Motor neuron (in vitro differentiated cells): ENCODE results near the gene IGSF3. TPM values are rescaled to one million over a fixed set of nuclear protein-coding genes. Genes with fewer than 3 reads are reported as not detected.
A peak's percentile ranks its signal among the peaks of the same experiment; 100 is the strongest.
"Not testable (repeated sequence)": the region's sequence is repeated elsewhere in the genome, so short reads cannot be mapped to it uniquely, and the experiment has no call there.

ENCODE experiments used
- ATAC-seq, 8 experiments: fragments of 200-7000 bp; cut with Tn5 transposase; replicated peaks in 6 of 8; 2 replicates each; pipeline ENCODE4 v1.8.0; 2021; ENCODE audit warnings: mild to moderate bottlenecking in 8 of 8, moderate library complexity in 8 of 8
- H3K27ac ChIP-seq, 2 donors: fragments of 250-450 bp; sonication (Bioruptor Pico); 2 replicates each; pipeline ENCODE4 v1.9.0; 2021; ENCODE audit warnings: antibody characterized with exemption in 2 of 2, mild to moderate bottlenecking in 2 of 2, moderate library complexity in 1 of 2
- H3K4me1 ChIP-seq, 2 donors: fragments of 250-450 bp; sonication (Bioruptor Pico); replicated peaks in 1 of 2; 2 replicates each; pipeline ENCODE4 v1.6.1; 2021; ENCODE audit warnings: antibody characterized with exemption in 2 of 2, mild to moderate bottlenecking in 2 of 2, moderate library complexity in 1 of 2
- H3K4me3 ChIP-seq, 5 donors: fragments of 250-450 bp; sonication (Bioruptor Pico); 2 replicates each; pipeline ENCODE4 v1.9.0; 2021; ENCODE audit warnings: antibody characterized with exemption in 5 of 5, mild to moderate bottlenecking in 5 of 5, moderate library complexity in 4 of 5
- WGBS, 10 experiments: fragments of 450-650 bp; shearing (Covaris generic); methylation state at CpG; one replicate each; pipeline ENCODE4 v1.0.0; 2022; 5-methylcytosine and 5-hydroxymethylcytosine counted together
- in situ Hi-C, 9 experiments: fragments of 400-800 bp; cut with MboI; loops; one replicate each; pipeline ENCODE4 v1.15.0; 2021; ENCODE audit warnings: low sequenced_read_pairs in 9 of 9, low pct_unique_long_range_greater_than_20kb in 2 of 9; ENCODE audit not compliant: unreplicated experiment in 9 of 9
- total RNA-seq, 8 experiments: library from RNA; unstranded; fragments of 300-600 nt; gene quantifications; 2 replicates each; pipeline versions ENCODE4 v1.2.3 to v1.2.4, GENCODE V29; 2022

IGSF3 gene
- total RNA-seq, 8 experiments from 2014 or later = 4.3 to 57.7 (median 32.6) TPM

- WGBS, 10 experiments = 0% methylated on average over 3 to 16 of the region's 45 CpGs; no CpG with 5 or more reads in 8 of the 10 experiments
- in situ Hi-C loops = no loop called here
- Histone ChIP-seq H3K4me1 (peaks cover 29 to 38% of the 10 kb centered on the region in 2 donors), H3K27ac (peak overlapping the region; percentile 26), H3K4me3 (peak overlapping the region; percentile 53 to 67 (median 58))
- ATAC-seq = peak in 5 of 8 experiments; percentile 13 to 71 (median 48)
Observed at GRCh38 chr1:116667078-116667574, 407 bp downstream of the IGSF3 start.

GRCh38 chr1:116666187-116667077, 1.1 kb downstream of the IGSF3 start:
- in situ Hi-C loops = no loop called here
- Histone ChIP-seq H3K4me1 (peaks cover 29 to 38% of the 10 kb centered on the region in 2 donors), H3K4me3 (peak overlapping the region; percentile 53 to 67 (median 58)), H3K27ac (no peak overlapping the region)
- peak in 3 of 8 experiments; percentile 0 to 2 (median 1) for ATAC-seq
- 13 to 39% (median 19%) methylated on average over 3 to 26 of the region's 28 CpGs for WGBS, 10 experiments

GRCh38 chr1:116664978-116665371, 2.6 kb downstream of the IGSF3 start:
- ATAC-seq = no peak
- H3K27ac ChIP-seq = no peak overlapping the region
- in situ Hi-C loops = no loop called here
- H3K4me1 ChIP-seq = peaks cover 29 to 38% of the 10 kb centered on the region in 2 donors
- peak overlapping the region in 4 of 5 donors; percentile 8 to 67 (median 57) for H3K4me3 ChIP-seq
- WGBS, 10 experiments = 40 to 100% (median 100%) methylated on average over 1 to 2 of the region's 4 CpGs

GRCh38 chr1:116664366-116664977, 3.1 kb downstream of the IGSF3 start:
- Histone ChIP-seq H3K4me3 (peak overlapping the region in 3 of 5 donors; percentile 8 to 67 (median 61)), H3K27ac (no peak overlapping the region), H3K4me1 (peaks cover 29 to 38% of the 10 kb centered on the region in 2 donors)
- no peak for ATAC-seq
- in situ Hi-C loops = no loop called here
- WGBS, 10 experiments = 33 to 95% (median 88%) methylated on average over 1 to 5 of the region's 5 CpGs; no CpG with 5 or more reads in 4 of the 10 experiments

GRCh38 chr1:116663821-116664220, 3.7 kb downstream of the IGSF3 start:
- WGBS, 10 experiments = 80 to 100% (median 95%) methylated on average over 1 to 2 of the region's 2 CpGs; no CpG with 5 or more reads in 3 of the 10 experiments
- no peak for ATAC-seq
- peak overlapping the region in 3 of 5 donors; percentile 1 to 67 (median 61) for H3K4me3 ChIP-seq

DNA sequence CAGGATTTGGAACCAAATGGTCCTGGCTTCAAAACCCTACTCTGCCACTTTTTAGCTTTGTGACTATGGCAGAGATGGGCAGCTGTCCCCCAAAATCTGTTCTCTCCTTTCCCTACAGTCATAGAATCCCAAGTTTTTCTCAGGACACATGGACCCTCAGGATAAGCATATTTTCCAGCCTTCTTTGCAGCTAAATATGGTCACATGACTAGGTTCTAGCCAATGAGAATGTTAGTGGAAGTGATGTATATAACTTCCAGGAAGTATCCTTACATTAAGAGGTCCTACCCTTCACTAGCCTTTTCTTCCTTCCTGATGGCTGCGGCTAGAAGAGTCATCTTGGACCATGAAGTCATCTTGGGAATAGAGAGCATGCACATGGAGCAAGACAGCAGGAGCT, 5.9 kb downstream of the IGSF3 start:
- WGBS, 10 experiments = 57 to 100% (median 100%) methylated on average over 1 of the region's 1 CpG; no CpG with 5 or more reads in 3 of the 10 experiments
- H3K4me3 ChIP-seq = no peak overlapping the region
- ATAC-seq = peak in 2 of 8 experiments; percentile 22 to 25
- in situ Hi-C loops = no loop called here
- H3K4me1 ChIP-seq = peaks cover 33 to 45% of the 10 kb centered on the region in 2 donors
- no peak overlapping the region for H3K27ac ChIP-seq

More at GRCh38 chr1:116663821-116664220, 3.7 kb downstream of the IGSF3 start:
- in situ Hi-C loops = no loop called here
- Histone ChIP-seq H3K4me1 (peaks cover 29 to 40% of the 10 kb centered on the region in 2 donors), H3K27ac (no peak overlapping the region)

DNA sequence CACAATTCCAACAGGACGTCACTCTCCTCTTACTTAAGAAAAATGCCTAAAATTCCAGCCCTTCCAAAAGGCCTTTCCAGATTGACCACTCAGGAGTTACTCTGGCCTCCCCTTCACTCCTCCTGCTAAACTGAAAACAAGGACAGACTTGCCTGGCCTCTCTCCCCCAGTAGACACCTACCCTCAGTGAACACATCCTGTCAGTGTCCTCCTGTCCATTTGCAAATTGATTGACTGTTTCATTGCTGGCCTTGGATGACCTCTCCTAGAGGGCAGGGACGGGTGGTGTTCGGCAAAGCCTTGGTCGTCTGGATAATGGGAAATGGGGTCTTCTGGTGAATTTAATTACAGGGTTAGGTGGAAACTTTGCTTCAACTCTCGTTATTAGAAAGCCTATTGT, 8.9 kb downstream of the IGSF3 start:
- WGBS, 10 experiments = 37 to 100% (median 72%) methylated on average over 2 to 5 of the region's 5 CpGs; no CpG with 5 or more reads in 5 of the 10 experiments
- H3K4me3 ChIP-seq, ATAC-seq, in situ Hi-C loops, H3K27ac ChIP-seq: not testable (repeated sequence)
- H3K4me1 ChIP-seq = peaks cover 7 to 15% of the 10 kb centered on the region in 2 donors

GRCh38 chr1:116657836-116658235, 9.7 kb downstream of the IGSF3 start:
- H3K27ac ChIP-seq, H3K4me1 ChIP-seq, ATAC-seq, H3K4me3 ChIP-seq, in situ Hi-C loops: not testable (repeated sequence)
- WGBS, 10 experiments = 60 to 100% (median 93%) methylated on average over 1 to 6 of the region's 6 CpGs; no CpG with 5 or more reads in 3 of the 10 experiments

- no peak for ATAC-seq
- H3K27ac ChIP-seq = no peak overlapping the region
- WGBS, 10 experiments = 0 to 100% (median 94%) methylated on average over 1 to 4 of the region's 4 CpGs; no CpG with 5 or more reads in 3 of the 10 experiments
Observed at GRCh38 chr1:116654351-116654750, 13.2 kb downstream of the IGSF3 start.

DNA sequence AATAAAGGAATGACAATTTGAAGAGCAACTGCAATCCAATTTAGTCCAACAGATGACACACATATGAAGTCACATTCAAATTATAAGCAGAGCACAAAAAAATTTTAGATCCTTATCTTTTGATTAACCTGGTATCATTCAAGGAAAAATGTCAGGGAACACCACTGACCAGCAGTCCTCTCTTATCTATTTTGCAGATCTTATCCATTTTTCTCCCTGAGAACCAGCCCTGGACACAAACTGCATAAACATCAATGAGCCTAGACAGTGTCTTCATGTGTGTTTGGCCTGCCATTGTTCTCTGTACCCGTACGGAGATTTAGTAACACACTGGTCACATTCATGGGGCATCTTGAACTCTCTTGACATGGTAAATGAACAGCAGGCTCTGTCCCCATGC, 14.9 kb downstream of the IGSF3 start:
- H3K4me1 ChIP-seq, ATAC-seq, H3K4me3 ChIP-seq, in situ Hi-C loops, H3K27ac ChIP-seq: not testable (repeated sequence)
- 45 to 100% (median 69%) methylated on average over 1 to 2 of the region's 2 CpGs; no CpG with 5 or more reads in 4 of the 10 experiments for WGBS, 10 experiments

More at GRCh38 chr1:116654351-116654750, 13.2 kb downstream of the IGSF3 start:
- Histone ChIP-seq H3K4me1 (peaks cover 10 to 14% of the 10 kb centered on the region in 2 donors), H3K4me3 (no peak overlapping the region)
- in situ Hi-C loops = no loop called here

DNA sequence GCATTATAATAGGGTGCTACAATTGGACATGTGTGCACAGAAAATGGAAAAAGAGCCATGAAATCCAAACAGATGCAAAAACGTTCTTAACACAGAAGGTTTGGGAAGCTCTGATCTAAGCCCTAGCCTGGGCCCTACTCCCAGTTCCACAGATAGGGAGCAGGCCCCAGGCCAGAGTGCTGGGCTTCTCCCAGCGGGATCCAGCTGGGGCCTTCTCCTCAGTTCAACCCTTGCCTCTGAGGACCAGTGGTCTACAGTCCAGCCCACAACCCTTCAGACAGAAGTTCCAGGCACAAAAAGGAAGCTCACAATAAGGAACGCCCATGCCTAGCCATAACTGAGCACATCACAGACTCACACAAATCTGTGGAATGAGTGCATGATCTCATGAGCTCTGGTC, 16.8 kb downstream of the IGSF3 start:
- H3K4me1 ChIP-seq = peaks cover 18 to 23% of the 10 kb centered on the region in 2 donors
- H3K27ac ChIP-seq, ATAC-seq, H3K4me3 ChIP-seq, in situ Hi-C loops: not testable (repeated sequence)
- 80 to 83% (median 80%) methylated on average over 1 to 2 of the region's 3 CpGs; no CpG with 5 or more reads in 7 of the 10 experiments for WGBS, 10 experiments

DNA sequence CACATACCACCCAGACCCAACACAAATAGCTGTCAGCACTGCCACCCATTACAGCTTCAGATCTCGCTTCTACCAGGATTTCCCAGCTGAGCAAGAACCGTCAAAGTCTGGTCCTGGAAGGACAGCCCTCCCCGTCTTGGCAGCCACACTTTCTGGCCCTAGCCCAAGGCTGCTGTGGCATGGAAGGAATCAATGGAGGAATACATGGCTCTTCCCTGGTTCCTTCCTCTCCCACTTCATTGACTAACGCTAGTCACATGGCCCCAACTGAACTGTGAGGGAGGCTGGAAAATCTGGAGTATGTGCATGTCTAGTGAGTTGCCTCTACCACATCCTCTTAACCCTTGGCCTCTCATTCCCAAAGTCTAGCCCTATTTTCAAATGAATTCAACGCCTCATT, 18.5 kb downstream of the IGSF3 start:
- ATAC-seq, H3K4me3 ChIP-seq, H3K27ac ChIP-seq, in situ Hi-C loops: not testable (repeated sequence)
- H3K4me1 ChIP-seq = peaks cover 24 to 27% of the 10 kb centered on the region in 2 donors
- 10 to 100% (median 100%) methylated on average over 1 to 4 of the region's 5 CpGs; no CpG with 5 or more reads in 6 of the 10 experiments for WGBS, 10 experiments
